Muscle of leg (tissue), 11 donors: ENCODE results near the gene PKHD1. TPM values are rescaled to one million over a fixed set of nuclear protein-coding genes. Genes with fewer than 3 reads are reported as not detected.
"Not testable (repeated sequence)": the region's sequence is repeated elsewhere in the genome, so short reads cannot be mapped to it uniquely, and the experiment has no call there.

ENCODE experiments used
- DNase-seq: peaks from one replicate; pipeline ENCODE4 v3.0.0; 2013
- H3K27ac ChIP-seq: one replicate; pipeline ENCODE4 v1.5.1; 2013; ENCODE audit warnings: mild to moderate bottlenecking, low read length, control low read depth
- H3K27me3 ChIP-seq: one replicate; pipeline ENCODE4 v1.6.1; 2013; ENCODE audit warnings: low read length; ENCODE audit not compliant: control insufficient read depth, insufficient read depth
- H3K36me3 ChIP-seq: one replicate; pipeline ENCODE4 v1.6.1; 2013; ENCODE audit warnings: low read length; ENCODE audit not compliant: control insufficient read depth, insufficient read depth
- H3K4me1 ChIP-seq: one replicate; pipeline ENCODE4 v1.6.1; 2013; ENCODE audit warnings: low read length; ENCODE audit not compliant: control insufficient read depth, insufficient read depth
- H3K4me3 ChIP-seq: one replicate; pipeline ENCODE4 v1.5.1; 2013; ENCODE audit warnings: low read length, control low read depth
- H3K9me3 ChIP-seq: replicated peaks from 2 replicates; pipeline ENCODE4 v1.6.1; 2013; ENCODE audit warnings: low read depth, low read length; ENCODE audit not compliant: control insufficient read depth
- WGBS: methylation state at CpG from one replicate; pipeline ENCODE4 v1.1.5; 2013; ENCODE audit warnings: missing lambda C conversion rate; ENCODE audit not compliant: insufficient coverage; 5-methylcytosine and 5-hydroxymethylcytosine counted together
- polyA plus RNA-seq, 8 donors: library from polyadenylated mRNA; unstranded; fragments of 120-200 nt; gene quantifications; one replicate each; pipeline versions ENCODE4 v1.2.1 to v1.2.3, GENCODE V29; 2013; ENCODE audit warnings: inconsistent platforms in 1 of 8, low replicate concordance in 1 of 8; ENCODE audit not compliant: insufficient read length in 8 of 8, insufficient read depth in 1 of 8
- total RNA-seq: library from RNA; stranded (reverse); fragments of 120-200 nt; gene quantifications from one replicate; pipeline ENCODE4 v1.2.4, GENCODE V29; 2013

The PKHD1 gene
- total and polyA plus RNA-seq, 9 donors = 2.5 to 11.1 (median 3.6) TPM

DNA sequence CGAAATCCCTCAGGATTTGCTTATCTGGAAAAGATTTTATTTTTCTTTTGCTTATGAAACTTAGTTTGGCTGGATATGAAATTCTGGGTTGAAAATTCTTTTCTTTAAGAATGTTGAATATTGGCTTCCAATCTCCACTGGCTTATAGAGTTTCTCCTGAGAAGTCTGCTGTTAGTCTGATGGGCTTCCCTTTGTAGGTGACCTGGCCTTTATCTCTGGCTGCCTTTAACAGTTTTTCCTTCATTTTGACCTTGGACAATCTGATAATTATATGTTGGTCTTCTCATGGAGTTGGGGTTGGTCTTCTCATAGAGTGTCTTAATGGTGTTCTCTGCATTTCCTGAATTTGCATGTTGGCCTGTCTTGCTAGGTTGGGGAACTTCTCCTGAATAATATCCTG, 234.3 kb downstream of the PKHD1 start:
- no CpG with 5 or more reads among the region's 1 CpG for WGBS

DNA sequence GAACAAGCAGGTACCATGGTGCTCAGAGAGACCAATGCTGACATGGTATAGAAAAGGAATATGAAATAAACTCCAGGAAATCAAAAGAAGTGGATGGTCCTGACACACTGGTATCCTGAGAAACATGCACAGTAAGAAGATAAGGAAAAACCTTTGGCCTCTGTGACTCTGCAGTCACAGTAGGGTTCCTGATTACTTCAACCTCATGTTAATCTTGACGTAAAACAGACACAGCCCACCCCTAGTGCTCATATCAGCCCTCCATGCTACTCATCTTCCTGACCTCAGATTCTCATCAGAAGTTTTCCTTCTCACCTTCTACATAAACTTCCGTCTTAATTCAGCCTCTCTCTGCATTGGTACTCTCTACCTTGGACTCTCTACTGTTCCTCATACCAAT, 240.9 kb downstream of the PKHD1 start:
- 85% methylated on average over 2 of the region's 2 CpGs for WGBS
- peaks cover 15% of the 10 kb centered on the region for H3K4me1 ChIP-seq
- DNase-seq = no peak
- H3K27me3 ChIP-seq = no peaks in the 10 kb centered on the region
- no peaks in the 10 kb centered on the region for H3K9me3 ChIP-seq
- no peaks in the 10 kb centered on the region for H3K36me3 ChIP-seq
- no peak overlapping the region for H3K27ac ChIP-seq
- H3K4me3 ChIP-seq = no peak overlapping the region

More for the DNA sequence above, 234.3 kb downstream of the PKHD1 start:
- not testable (repeated sequence) for H3K27me3 ChIP-seq, H3K4me1 ChIP-seq, DNase-seq, H3K36me3 ChIP-seq, H3K27ac ChIP-seq, H3K9me3 ChIP-seq, H3K4me3 ChIP-seq

DNA sequence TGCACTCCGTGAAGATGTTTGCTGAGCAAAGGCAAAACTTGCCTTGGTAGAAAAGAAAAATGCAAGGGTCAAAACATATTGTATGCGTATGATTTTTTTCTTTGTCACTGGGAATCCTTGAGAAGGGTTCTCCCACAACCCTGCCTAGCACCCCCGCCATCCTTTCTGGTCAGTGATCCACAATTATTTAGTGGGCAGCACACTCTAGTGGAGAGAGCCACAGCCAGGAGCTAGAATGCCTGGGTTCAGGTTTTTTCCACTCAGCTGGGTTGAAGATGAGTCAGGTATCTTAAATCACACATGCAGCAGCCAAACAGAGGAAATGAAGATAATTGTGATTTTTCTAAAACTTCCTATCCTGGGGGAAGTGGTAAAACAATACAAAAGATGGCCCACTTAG, 243.1 kb downstream of the PKHD1 start:
- DNase-seq = no peak
- Histone ChIP-seq H3K27me3 (no peaks in the 10 kb centered on the region), H3K9me3 (no peaks in the 10 kb centered on the region), H3K27ac (no peak overlapping the region), H3K4me1 (peaks cover 21% of the 10 kb centered on the region), H3K4me3 (no peak overlapping the region), H3K36me3 (no peaks in the 10 kb centered on the region)
- 40% methylated on average over 1 of the region's 3 CpGs for WGBS

DNA sequence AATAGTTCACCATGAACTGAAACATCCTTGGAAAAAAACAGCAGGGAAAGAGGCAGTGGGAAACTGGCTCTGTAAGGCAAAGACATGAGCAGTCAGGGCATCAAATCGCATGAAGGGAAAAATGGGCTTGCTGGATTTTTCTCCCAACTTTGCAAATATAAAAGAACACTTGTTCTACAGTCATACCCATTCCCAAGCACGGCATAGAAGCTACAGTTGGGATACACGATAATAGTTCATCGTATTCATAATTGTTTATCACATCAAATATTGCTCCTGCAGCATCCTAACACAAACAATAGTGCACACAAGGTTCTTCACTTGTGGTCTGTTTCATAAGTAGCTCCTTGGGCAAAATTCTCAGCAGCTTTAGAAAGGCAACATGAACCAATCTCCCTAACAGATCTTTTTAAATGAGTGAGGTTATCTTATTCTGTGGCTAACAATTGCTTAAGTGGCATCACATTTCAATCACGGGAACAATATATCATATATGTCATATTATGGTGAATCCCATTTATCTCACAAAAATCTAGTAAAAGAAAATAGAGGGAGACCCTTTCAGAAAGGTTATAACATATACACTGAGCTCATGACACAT, 243.9 kb downstream of the PKHD1 start:
- Histone ChIP-seq H3K36me3 (no peaks in the 10 kb centered on the region), H3K4me1 (peaks cover 21% of the 10 kb centered on the region), H3K27ac (no peak overlapping the region), H3K4me3 (no peak overlapping the region), H3K9me3 (no peaks in the 10 kb centered on the region), H3K27me3 (no peaks in the 10 kb centered on the region)
- WGBS = 92% methylated on average over 2 of the region's 5 CpGs
- DNase-seq = no peak

DNA sequence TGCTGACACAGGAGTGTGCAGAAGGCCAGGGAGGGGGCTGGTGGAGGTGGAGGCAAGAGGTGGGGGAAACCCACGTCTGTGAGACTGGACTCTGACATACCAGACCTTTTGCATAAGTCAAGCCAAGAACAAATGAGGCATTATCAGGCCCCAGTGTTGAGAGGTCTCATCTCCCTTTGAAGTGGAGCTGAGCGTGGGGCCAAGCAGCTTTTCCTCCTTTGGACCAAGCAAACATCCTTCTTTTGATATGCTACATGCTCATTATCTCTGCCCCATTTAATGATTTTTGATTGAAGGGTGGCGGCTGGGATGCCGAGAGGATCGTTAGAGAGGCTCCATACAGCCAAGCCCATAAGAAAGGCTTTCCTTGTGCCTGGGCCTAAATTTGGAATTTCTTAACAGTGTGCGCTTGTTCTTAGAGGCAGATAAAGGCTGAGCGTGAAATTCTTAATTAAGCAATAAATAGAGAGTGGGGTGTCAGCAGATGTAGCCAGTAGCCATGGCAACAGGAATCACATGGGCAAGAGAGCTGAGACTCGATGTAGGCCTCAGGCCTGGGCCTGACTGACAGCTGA, 244.5 kb downstream of the PKHD1 start:
- Histone ChIP-seq H3K36me3 (no peaks in the 10 kb centered on the region), H3K27ac (no peak overlapping the region), H3K27me3 (no peaks in the 10 kb centered on the region), H3K9me3 (no peaks in the 10 kb centered on the region), H3K4me3 (no peak overlapping the region), H3K4me1 (peaks cover 21% of the 10 kb centered on the region)
- DNase-seq = peak; percentile 29
- 67% methylated on average over 5 of the region's 8 CpGs for WGBS

DNA sequence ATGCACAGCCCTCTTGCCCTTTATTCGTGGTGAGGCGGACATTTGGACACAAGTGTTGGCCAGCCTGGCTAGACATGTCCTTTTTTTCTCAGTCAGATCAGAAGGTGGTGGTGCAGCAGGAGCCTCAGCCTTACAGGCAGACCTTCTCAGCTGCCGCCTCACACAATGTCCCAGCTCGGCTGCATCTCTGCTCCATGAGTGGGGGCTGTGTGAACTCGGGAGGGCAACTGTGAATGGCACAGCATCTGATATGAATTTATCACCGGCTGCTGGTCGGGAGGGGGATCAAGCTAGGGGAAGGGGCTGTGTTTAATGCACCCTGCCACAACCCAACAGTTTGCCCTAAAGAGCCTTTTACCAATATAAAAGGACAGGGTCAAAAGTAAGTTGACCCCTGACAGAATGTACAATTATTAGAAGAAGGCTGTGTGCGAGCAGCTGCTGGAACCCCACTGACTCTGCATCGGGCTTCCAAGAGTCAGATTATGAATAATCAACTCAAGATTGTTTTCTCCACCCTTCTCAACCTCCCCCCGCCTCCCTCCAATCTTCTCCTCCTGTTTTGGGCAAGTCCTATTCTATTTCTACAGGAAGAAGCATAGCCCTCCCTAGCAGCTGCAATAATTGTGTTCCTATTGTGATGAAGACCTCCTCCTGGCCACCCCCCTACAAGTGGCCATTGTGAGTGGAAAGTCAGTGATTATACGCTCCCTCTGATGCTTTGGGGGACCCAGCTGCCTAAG, 245.2 kb downstream of the PKHD1 start:
- DNase-seq = peak; percentile 16
- Histone ChIP-seq H3K4me1 (peaks cover 21% of the 10 kb centered on the region), H3K4me3 (no peak overlapping the region), H3K27ac (no peak overlapping the region), H3K9me3 (no peaks in the 10 kb centered on the region), H3K36me3 (no peaks in the 10 kb centered on the region), H3K27me3 (no peaks in the 10 kb centered on the region)
- WGBS = 53% methylated on average over 5 of the region's 11 CpGs

DNA sequence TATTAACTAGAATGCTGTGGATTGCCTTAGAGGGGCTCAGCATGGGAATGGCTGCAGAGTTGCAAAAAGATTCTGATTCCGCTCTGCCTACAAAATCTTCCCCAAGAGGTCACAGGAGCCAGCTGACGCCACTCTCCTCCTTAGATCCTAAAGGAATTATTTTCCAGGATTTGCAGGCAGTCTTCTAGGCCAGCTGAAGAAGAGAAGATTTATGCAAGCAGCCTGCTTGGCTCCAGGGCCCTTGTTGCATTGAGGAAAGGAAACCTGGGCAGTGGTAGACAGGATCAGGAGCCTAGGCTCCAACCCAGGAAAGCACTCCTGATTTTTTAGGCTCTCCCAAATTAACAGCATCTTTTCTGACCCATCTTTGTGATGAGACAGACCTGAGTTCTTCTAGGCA, 245.8 kb downstream of the PKHD1 start:
- DNase-seq = no peak
- Histone ChIP-seq H3K27me3 (no peaks in the 10 kb centered on the region), H3K4me3 (no peak overlapping the region), H3K4me1 (peaks cover 21% of the 10 kb centered on the region), H3K27ac (no peak overlapping the region), H3K36me3 (no peaks in the 10 kb centered on the region), H3K9me3 (no peaks in the 10 kb centered on the region)
- WGBS = no CpG with 5 or more reads among the region's 2 CpGs

DNA sequence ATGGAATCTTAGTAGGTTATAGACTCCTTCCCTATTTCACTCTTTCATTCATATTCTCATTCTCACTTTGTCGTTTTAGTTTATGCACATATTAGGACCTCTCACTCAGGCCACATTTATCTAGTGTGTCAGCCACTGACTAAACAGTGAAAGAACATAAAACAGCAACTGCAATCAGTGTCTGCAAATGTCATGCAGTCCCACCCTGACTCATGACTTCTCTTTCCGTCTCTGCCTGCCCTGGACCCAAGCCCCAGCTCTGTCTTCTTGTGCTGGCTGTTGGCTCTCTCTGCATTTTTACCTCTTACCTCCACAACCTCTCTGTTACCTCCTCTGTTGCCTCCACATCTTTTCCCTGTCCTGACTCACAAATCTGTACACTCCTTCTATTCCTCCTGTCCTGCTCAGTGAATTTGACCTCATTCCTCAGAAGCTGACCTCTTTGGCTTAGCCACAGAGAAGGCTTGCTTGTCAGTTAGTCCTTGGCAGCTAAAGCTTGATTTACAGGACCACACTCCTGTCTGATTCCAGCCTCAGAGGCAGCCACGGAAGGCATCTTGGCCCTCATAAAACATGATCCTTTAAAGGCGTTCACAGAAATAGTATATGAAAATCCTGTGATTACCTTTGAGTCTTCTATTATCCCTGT, 247.6 kb downstream of the PKHD1 start:
- no peak for DNase-seq
- Histone ChIP-seq H3K4me1 (peaks cover 21% of the 10 kb centered on the region), H3K9me3 (no peaks in the 10 kb centered on the region), H3K27ac (no peak overlapping the region), H3K36me3 (no peaks in the 10 kb centered on the region), H3K4me3 (no peak overlapping the region), H3K27me3 (no peaks in the 10 kb centered on the region)
- WGBS = 40% methylated on average over 2 of the region's 4 CpGs

DNA sequence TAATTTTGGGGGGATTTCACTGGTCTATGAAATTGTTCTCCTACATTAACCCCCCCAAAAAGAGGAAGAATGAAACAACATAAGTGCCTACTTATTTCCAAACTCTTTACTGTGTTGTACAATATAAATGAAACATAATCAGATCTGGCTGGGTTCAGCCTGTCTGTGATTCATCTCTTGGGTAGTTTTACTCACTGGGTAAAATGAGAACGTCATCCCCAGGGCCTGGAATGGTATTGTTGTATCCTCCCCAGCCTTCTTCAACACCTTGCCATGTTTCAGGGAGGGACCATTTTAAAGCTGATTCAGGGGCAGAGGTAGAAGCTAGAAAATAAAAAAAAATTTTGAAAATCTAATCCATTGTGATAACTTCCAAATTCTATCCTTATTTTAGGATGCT, 256.7 kb downstream of the PKHD1 start:
- no peak for DNase-seq
- Histone ChIP-seq H3K4me3 (no peak overlapping the region), H3K9me3 (no peaks in the 10 kb centered on the region), H3K27me3 (no peaks in the 10 kb centered on the region), H3K36me3 (no peaks in the 10 kb centered on the region), H3K4me1 (no peaks in the 10 kb centered on the region), H3K27ac (no peak overlapping the region)
- WGBS = no CpG with 5 or more reads among the region's 1 CpG

DNA sequence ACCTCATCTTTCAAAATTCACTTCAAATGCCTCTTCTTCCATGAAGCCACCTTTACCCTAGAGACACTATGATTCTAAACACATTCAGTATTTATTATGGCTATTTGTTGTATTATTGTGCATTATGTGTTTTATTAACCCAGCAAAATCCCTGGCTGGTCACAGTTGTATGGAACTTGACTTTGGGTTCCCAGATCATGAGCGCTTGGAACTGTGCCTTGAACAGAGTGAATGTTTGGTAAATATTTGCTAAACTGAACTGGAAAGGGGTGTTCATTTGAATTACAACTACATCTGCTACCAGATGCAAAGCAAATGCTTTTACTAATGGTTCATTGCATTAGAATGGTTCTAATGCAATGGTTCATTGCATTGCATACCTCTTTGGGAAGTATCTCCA, 259.8 kb downstream of the PKHD1 start:
- Histone ChIP-seq H3K4me3 (no peak overlapping the region), H3K4me1 (no peaks in the 10 kb centered on the region), H3K27ac (no peak overlapping the region), H3K36me3 (no peaks in the 10 kb centered on the region), H3K27me3 (no peaks in the 10 kb centered on the region), H3K9me3 (no peaks in the 10 kb centered on the region)
- no peak for DNase-seq
- no CpG with 5 or more reads among the region's 1 CpG for WGBS
